ENCODE data around the gene REST.
"Not testable (repeated sequence)": the region's sequence is repeated elsewhere in the genome, so short reads cannot be mapped to it uniquely, and the experiment has no call there.

Gene REST

DNA sequence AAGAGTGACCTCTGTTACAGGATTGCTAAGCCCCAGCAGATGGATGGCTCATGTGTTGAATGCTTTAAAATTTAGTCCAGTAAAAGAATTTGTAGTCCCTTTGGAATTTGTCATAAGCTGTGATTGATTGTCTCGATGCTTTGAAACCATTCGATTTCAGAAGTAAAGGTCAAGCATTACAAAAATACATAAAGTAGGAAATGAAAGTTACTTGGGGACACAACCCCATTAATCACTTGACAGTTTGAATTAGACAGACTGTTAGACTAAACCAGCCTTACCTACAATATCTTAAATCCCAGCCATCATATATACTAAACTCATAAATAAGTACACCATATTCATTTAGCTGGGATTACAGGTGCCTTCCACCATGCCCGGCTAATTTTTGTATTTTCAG, 6.6 kb downstream of the REST start:
- no peak for TF ChIP-seq CTCF (conservative IDR thresholded peaks at IDR 0.05; ENCODE audit: low read depth, low read length)
- no peak for DNase-seq (ENCODE audit: low read depth)
- no peak overlapping the region for H3K4me3 ChIP-seq (ENCODE audit: low read depth, low read length)

GRCh38 chr4:56914977-56915376, 7.3 kb downstream of the REST start:
- not testable (repeated sequence) for H3K4me3 ChIP-seq (ENCODE audit: low read depth, low read length); DNase-seq (ENCODE audit: low read depth)

- no peak overlapping the region for H3K4me3 ChIP-seq (ENCODE audit: low read depth, low read length)
- TF ChIP-seq CTCF (conservative IDR thresholded peaks at IDR 0.05; ENCODE audit: low read depth, low read length): no peak
- no peak for DNase-seq (ENCODE audit: low read depth)
Observed at GRCh38 chr4:56927196-56927595, 19.5 kb downstream of the REST start.

DNA sequence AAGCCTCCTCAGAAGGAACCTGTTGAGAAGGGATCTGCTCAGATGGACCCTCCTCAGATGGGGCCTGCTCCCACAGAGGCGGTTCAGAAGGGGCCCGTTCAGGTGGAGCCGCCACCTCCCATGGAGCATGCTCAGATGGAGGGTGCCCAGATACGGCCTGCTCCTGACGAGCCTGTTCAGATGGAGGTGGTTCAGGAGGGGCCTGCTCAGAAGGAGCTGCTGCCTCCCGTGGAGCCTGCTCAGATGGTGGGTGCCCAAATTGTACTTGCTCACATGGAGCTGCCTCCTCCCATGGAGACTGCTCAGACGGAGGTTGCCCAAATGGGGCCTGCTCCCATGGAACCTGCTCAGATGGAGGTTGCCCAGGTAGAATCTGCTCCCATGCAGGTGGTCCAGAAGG, 22.9 kb downstream of the REST start:
- TF ChIP-seq CTCF (conservative IDR thresholded peaks at IDR 0.05; ENCODE audit: low read depth, low read length): no peak
- no peak for DNase-seq (ENCODE audit: low read depth)
- H3K4me3 ChIP-seq (ENCODE audit: low read depth, low read length): no peak overlapping the region

DNA sequence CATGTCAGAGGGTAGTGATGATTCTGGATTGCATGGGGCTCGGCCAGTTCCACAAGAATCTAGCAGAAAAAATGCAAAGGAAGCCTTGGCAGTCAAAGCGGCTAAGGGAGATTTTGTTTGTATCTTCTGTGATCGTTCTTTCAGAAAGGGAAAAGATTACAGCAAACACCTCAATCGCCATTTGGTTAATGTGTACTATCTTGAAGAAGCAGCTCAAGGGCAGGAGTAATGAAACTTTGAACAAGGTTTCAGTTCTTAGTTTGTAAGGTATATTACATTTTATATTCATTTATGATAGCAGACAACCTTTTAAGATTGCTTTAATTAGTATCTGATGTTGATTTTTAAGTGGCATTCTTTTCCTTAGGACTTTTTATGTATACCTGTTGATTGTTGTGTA, 24.2 kb downstream of the REST start:
- TF ChIP-seq CTCF (conservative IDR thresholded peaks at IDR 0.05; ENCODE audit: low read depth, low read length): no peak
- DNase-seq (ENCODE audit: low read depth): no peak
- H3K4me3 ChIP-seq (ENCODE audit: low read depth, low read length): no peak overlapping the region

- TF ChIP-seq CTCF (conservative IDR thresholded peaks at IDR 0.05; ENCODE audit: low read depth, low read length): no peak
- no peak overlapping the region for H3K4me3 ChIP-seq (ENCODE audit: low read depth, low read length)
- DNase-seq (ENCODE audit: low read depth): peak; percentile 85
Observed at GRCh38 chr4:56937262-56937661, 29.6 kb downstream of the REST start.

DNA sequence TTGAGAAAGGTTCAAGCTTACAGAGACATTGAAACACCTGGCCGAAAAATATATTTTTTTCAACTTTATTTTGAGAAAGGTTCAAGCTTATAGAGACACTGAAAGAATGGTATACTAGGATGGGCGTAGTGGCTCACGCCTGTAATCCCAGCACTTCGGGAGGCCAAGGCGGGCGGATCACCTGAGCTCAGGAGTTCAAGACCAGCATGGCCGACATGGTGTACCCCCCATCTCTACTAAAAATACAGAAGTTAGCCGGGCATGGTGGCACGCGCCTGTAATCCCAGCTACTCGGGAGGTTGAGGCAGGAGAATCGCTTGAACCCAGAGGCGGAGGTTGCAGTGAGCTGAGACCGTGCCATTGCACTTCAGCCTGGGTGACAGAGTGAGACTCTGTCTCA, 32.1 kb downstream of the REST start:
- not testable (repeated sequence) for DNase-seq (ENCODE audit: low read depth); H3K4me3 ChIP-seq (ENCODE audit: low read depth, low read length)

DNA sequence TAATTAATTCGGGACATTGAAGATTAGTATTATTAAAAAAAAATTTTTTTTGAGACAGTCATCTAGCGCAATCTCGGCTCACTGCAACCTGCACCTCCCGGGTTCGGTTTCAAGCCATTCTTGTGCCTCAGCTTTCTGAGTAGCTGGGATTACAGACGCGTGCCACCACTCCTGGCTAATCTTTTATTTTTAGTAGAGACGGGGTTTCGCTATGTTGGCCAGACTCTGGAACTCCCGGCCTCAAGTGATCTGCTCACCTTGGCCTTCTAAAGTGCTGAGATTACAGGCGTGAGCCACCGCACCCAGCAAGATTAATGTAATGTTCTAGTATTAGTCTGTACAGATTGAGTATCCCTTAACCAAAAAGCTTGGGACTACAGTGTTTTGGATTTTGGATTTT, 32.7 kb downstream of the REST start:
- no peak for DNase-seq (ENCODE audit: low read depth)
- TF ChIP-seq CTCF (conservative IDR thresholded peaks at IDR 0.05; ENCODE audit: low read depth, low read length): no peak
- no peak overlapping the region for H3K4me3 ChIP-seq (ENCODE audit: low read depth, low read length)
